HG02759 (cell line): ENCODE results near the gene AKAP13.

Experiments
- ATAC-seq: cut with Tn5 transposase; IDR thresholded peaks from one replicate; pipeline ENCODE4 v1.9.1; 2021; ENCODE audit warnings: mild to moderate bottlenecking, moderate library complexity; ENCODE audit not compliant: unreplicated experiment

Gene AKAP13

DNA sequence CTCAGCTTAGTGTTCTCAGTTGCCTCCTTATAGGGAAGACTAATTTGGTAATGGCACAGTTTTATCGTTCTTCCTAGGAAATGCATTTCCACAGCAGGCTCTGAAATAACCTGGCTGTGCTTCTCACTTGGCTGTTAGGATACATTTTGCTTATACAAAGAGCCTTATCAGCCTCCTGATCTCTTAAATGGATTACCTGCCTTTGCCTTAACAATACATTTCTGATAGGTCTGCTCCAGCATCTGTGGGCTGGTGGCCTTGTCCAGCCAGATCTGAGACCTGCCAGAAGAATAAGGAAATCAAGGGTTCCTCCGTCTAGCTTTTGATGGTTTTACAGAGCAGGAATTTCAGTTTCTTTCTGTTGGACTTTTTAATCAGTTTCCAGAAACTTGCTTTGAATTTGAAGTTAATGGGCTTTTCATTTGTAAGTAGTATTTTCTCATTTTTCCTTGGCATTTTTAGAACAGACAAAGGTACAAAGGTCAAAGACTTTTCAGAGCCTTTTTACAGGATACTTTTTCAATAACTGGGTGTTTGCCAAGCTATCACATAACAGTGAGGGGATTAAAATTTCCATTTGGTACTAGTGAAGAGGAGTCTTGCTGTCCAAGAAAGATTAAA lies 116.3 kb downstream of the AKAP13 start:
- no peak for ATAC-seq

DNA sequence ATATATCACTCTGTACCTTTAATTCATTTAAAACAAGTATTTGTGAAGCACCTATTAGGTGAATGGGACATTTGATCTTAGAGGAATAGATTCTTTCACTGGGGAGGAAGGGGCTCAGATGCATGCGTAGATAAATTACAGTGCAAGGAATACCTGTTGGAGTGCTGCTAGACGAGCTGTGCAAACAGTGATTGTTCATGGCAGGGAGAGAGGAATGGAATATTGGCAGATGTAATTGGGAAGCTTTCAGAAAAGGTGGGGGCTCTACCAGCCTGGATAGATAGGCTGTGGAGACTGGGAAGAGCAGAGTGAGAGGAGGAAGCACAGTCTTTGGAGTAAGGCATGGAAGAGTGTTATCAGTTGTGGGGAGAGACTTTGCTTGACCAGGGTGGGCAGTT lies 116.8 kb downstream of the AKAP13 start:
- ATAC-seq: no peak

DNA sequence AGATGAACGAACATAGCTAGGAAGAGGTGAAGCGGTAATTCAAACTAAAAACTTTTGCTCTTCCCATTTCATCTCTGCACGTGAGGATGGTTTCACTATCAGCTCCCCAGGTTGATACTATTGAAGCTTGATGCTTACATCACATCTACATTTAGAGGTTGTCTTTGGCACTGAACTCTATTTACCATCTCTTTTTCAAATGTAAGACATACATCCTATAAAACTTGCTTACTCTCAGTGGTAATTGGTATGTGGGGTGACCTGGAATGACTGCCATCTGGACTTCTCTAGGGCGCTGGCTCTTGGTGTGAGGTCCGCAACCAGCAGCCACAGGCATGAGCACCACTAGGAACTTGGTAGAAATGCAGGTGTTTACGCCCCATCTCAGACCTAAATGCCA lies 118.1 kb downstream of the AKAP13 start:
- ATAC-seq: no peak

DNA sequence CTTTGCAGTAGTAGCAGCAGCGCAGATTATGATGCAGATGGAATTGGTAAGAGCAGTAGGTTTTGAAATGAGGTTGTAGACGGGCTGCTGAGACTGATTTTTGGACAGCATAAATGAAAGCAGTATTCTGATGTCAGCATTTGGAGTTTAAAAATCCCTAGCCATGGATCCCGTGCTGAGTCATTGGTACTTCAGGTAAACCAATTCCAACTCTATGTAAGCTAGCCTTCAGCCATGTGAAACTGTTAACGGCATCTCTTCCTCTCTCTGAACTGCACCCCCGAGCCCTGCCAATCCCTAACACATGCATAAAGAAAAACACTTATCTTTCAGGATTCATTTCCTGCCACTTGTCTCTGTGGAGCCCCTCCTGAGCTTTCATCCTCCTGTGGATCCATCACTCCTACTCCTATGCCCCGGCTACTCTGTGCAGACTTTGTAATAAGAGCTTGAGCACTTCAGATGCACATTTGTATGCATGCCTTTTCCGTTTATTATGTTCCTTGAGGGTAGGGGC lies 119.0 kb downstream of the AKAP13 start:
- ATAC-seq: no peak

DNA sequence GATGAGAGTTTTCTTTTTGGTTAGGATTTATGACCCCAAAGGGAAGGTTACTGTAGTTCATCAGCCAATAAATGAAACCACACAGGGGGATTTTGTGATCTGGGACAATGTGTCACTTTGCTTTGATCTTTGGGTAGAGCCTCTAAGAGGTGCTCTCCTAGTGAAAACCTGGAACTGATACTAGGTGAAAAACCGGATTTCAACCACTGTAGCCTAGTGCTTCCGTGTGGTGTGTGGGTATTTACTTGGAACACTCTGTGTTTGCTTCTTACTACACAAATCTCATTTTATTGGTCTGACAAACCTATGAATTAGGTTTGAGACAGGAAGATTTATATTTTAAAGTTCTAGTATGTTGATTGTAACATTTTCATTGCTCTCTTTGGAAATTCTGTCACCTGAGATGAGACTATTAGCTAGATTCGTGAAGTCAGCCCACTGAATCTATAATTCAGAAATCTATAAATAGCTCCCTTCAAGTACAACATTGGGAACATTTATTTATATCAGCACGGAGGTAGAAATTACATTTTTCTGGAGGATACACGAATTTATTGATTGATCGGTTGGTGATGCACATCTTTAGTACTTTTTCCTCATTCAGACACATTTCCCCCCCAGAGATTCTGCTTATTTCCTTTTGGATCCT lies 119.8 kb downstream of the AKAP13 start:
- ATAC-seq: no peak

DNA sequence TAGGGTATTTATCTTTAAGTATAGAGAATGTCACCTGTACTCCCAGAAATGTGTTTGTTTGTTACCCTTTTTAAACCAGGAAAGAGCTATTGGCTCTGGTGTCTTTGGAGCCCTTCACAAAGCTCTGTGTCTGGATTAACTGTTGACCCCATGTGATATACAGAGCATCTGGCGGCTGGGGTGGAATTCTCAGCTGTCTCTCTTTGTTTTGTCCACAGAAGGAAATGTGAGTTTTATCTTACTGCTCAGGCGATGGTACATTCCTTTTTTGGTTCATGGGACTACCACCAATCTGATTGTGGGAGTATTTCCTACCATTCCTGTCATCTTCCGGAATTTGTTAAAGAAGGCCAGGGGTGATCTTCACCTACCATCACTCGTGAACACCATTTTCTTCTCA lies 120.3 kb downstream of the AKAP13 start:
- ATAC-seq: no peak

DNA sequence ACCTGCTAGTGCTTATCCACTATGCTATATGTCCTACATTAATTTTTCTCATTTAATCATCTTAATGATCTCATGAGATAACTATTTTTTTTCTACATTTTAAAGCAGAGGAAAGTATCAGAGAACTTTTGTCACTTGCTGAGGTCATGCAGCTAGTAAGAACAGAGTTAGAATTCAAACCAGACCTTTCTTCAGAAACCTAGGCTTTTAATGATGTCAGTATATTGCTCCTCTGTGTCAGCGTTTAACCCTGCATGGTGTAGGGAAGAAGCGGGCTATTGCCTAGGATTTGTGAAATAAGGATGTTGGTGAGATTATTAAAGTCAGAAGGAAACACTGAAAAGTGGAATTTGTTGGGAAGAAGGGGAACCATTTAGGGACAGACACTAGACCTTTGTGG lies 121.2 kb downstream of the AKAP13 start:
- ATAC-seq: no peak

DNA sequence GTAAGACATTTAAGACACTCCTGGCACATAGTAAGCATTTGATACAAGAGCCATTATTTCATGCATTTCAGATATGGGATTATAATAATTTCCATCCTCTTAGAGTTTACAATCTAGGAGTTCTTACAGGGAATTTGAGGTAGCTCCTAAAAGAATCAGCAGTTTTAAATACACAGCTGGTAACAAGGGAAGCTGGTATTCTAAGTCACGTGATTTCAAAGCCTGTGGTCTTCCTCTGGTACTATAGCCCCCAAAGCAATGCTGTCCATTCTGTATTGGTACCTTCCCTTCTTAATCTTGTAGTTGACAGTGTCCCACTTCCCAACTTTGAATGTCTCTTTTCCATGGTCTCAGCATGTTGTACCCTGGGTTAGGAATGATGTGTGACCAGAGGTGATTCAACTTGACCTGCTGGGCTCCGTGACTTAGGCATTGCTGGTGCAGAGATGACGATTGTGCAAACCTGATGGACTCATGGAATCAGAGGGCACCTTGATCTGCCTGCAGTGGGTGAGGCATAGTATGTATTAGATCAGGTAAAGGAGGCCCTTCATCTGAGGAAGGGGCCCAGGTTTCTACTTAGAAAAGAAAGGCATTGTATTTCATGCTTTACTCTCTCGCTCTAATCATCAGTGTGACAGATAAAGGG lies 122.9 kb downstream of the AKAP13 start:
- ATAC-seq: no peak

DNA sequence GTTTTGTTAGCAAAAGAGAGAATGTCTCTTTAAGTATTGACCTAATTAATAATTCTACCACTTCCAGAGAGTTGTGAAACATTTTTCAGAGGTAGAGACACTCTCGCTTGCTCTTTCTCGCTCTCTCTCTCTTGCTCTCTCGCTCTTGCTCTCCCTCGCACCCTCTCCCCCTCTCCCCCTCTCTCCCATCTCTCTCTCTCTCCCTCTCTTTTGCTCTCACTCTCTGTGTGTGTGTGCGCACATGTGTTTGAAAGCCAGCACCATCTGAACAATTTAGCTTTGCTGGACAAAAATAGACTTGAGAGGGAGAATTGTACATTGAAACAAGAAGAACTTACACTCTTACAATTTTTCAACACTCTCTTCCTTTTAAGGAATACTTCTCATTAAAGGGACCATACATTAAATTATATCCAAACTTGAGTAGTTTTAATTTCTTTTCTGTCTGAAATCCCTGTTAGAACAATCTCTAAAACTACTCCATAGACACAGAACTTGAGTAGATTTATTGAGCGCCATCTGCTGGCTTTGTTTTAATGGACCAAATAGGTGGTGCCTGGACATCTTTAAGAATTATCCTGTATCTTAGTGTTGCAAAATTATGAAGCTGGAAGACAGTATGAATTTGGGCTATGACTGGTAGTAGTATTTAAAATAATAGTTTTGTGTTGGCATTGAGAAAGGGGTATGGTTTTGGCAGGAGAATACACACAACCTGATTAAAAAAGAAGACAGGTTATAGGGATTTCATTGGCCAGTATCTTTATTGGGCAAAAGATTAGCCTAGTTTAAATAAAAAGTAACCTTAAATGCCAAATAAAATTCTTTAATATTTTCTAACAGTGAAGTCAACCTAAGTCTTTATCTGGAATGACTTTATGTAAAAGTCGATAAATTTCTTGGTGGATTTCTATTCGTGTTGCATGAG lies 124.6 kb downstream of the AKAP13 start:
- no peak for ATAC-seq

DNA sequence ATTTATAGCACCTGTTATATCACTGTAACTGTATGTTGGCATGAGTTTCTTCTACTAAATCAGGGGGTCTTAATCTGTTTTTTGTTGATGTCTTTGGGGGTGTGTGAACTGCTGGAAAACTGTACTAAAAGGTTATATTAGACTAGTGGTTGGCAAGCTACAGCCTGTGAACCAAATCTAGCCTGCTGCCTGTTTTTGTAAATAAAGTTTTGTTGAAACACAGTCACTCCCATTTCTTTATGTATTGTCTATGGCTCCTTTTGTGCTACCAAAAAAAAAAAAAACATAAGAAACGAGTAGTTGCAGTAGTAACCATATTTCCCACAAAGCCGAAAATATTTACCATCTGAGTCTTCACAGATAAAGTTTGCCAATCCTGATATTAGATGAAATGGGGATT lies 126.7 kb downstream of the AKAP13 start:
- no peak for ATAC-seq

DNA sequence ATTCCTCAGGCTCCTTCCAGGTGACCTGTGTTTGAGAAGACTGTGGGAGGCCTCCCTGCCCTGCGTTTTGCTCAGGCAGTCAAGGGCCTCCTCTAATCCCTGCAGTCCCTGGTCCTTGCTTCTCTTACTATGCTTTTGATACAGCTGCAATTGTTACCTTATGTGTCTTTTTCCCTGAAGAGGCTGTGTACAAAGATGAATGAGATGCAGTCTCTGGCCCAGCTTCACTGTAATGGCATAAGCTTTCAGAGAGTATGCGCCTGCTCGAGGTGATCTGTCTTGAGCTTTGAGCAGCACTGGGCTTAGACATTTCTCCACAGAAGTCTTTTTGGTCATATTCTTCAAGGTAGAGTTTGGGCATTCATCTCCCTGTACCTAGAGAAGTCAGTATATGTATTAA lies 129.6 kb downstream of the AKAP13 start:
- ATAC-seq: no peak

DNA sequence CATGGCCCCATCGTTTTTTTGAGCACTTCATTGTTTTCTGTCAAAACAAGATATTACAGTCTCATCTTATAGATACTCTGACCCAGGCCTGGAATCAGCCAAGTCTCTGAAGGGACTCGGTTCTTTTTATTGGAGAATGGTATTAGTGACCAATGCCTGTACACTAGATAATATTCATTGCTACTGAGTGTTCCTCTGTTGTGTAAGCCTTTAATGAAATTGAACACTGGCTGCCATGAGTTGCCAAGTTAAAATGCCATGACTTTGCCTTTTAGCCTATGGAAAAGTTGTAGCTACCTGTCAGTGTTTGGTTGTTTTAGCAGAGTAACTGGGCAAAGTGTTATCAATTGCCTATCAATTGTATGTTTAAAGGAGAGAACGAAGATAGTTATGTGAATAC lies 134.0 kb downstream of the AKAP13 start:
- ATAC-seq: no peak

DNA sequence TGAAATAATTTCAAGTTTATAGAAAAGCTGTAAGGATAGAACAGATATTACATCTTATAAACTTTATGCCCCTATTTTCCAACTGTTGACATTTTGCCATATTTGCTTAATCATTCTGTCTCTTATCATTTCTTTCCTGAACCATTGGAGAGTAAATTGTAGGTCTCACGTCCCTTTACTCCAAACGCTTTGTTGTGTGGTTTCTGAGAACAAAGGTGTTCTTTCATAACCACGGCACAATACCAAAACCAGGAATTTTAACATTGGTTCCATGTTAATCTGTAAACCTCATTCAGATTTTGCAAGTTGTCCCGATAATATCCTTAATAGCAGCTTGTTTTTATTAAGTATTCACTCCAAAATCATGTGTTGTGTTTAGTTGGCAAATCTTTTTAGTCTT lies 134.8 kb downstream of the AKAP13 start:
- ATAC-seq: no peak

DNA sequence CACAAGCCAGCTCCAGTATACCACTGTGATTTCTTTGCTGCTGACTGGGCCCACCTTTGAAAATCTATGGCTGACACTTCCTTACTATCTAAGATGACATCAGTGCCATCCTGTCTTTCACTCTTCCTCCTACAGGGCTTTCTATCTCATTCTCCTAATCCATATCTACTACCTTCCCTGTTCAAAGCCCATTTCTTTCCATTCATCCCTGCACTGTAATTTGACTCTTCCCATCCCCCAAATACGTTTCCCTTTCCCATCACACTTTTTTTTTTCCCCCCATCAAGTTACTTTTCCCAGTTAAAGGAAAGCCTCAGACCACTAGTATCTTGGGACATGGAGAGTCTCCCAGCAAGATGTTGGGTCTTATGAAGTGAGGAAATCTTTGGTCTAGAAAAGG lies 136.7 kb downstream of the AKAP13 start:
- no peak for ATAC-seq

DNA sequence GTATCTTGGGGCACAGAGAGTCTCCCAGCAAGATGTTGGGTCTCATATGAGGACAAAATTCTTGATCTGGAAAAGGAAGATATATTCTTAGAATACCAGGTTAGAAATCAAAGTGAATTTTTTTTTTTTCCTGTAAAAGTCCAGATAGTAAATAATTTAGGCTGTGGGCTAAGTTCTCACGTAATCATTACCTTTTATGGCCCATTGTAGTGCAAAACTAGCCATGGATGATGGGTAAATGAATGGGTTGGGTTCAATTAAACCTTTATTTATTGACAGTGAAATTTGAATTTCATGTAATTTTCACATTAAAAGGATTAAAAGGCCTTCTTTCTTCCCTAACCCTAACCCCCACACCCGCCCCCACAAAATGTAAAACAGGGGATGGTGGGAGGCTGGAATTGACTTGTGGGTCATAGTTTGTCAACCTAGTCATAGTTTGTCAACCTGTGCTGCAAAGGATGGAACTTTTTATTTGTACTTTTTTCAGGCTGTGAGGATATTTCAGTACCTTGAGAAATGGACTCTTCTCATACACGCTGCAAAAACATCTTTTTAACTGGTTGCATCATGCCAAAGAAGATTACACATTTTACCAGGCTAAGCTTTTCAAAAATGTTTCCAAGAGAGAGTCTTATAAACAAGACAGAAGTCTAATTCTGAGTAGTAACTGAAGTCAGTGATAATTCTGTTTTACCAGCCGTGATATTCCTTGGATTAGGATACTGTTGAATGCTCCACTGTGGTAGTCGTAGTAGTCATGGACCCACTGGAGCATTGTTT lies 138.8 kb downstream of the AKAP13 start:
- no peak for ATAC-seq

DNA sequence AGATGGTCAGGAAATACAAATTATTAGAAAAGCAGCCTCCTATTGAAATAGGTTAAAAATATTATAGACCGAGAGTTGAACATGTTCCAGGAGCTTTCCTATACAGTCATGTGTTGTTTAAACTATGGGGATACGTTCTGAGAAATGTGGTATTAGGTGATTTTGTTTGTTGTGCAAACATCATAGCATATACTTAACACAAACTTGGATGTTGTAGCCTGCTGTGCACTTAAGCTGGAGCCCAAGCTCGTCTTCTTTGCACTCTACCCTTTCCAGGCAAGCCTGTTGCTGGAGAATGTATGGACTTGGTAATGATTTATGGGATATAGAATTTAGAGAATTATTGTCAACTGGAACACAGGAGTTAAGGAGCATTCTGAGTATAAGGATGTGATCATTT lies 140.2 kb downstream of the AKAP13 start:
- ATAC-seq: no peak

DNA sequence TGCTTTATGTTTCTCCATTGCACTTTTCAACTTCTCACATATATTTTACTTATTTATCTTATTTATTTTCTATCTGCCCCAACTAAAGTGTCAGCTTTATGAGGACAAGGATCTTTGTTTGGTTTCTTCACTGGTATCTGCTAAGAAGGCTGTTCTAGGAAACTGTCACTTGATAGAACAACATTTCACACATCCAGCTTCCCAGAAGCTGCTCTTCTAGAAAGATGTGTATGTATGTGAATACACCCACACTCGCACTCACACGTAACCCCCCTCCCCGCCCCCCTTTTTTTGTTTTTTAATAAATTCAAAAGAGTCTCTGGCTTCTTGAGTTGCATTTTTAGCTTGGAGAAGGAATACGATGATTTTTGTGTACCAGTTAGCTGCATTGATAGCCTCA lies 143.1 kb downstream of the AKAP13 start:
- ATAC-seq: no peak

DNA sequence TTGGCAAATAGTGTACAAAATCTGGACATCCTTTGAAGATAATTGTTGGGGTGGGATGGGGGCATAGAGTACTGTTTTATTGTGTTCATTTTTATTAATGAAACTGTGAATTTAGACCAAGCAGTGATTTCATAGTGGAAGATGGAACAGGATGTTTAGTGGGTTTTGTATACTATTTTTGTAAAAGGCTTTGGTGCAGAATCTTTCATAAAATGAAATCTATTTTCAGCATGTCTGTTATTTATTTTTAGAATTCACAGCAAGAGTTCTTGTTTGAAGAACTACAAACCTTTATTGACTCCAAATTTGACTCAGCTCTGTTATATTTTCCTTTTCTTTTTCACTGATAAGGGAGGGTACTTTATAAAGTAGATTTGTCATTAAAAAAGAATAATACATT lies 145.4 kb downstream of the AKAP13 start:
- ATAC-seq: no peak

DNA sequence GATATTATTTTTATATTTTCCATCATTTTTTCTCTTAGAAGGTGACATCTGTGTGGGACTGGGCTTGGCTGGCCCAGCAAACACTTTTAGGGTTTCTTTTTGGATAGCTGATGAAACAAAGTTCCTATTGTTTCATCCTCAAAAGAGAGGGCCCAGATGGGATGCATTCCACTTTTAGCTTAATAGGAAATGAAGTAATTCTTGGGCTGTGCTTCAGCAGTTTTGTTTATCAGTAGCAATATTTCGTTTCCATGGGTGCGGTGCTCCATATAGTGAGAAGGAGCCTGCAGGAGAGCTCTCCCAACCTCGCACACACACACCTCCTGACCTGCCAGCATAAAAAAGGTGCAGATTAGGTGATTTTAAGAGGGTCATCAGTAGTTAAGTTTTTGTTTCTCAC lies 147.5 kb downstream of the AKAP13 start:
- no peak for ATAC-seq

DNA sequence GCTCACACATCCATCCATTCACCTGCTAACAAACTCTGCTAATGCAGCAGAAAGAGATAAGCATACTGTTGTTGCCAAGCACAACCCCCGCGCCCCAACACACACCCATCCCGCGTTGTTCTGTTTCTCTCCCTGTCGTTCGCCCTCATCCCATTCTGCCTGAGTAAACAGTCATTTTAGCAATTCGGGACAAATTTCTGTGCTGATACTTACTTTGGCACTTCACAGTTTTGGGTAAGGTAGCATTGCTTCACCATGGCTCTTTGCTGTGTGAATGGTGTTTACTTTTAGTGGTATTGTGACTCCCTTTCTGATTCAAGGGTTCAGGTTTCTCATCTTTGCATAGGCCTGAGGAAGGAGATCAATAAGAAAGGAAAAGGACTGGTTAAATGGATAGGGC lies 149.7 kb downstream of the AKAP13 start:
- ATAC-seq: no peak

DNA sequence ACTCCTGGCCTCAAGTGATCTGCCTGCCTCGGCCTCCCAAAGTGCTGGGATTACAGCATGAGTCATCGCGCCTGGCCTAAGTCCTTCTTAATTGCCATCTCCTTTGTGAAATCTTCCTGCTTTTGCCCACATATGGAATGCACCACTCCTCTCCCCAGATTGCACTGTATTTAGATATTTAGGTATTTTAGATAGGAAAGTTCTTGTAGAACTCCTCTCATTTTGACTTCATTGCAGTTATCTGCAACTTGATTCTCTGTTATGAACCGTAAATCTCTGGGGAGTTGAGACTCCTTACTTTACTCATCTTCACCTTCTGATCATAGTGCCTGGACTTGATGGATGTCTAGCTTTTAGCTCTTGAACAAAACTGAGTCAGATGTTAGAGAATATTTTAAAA lies 150.7 kb downstream of the AKAP13 start:
- no peak for ATAC-seq
